ENCODE results near the gene LPP.

The LPP gene

DNA sequence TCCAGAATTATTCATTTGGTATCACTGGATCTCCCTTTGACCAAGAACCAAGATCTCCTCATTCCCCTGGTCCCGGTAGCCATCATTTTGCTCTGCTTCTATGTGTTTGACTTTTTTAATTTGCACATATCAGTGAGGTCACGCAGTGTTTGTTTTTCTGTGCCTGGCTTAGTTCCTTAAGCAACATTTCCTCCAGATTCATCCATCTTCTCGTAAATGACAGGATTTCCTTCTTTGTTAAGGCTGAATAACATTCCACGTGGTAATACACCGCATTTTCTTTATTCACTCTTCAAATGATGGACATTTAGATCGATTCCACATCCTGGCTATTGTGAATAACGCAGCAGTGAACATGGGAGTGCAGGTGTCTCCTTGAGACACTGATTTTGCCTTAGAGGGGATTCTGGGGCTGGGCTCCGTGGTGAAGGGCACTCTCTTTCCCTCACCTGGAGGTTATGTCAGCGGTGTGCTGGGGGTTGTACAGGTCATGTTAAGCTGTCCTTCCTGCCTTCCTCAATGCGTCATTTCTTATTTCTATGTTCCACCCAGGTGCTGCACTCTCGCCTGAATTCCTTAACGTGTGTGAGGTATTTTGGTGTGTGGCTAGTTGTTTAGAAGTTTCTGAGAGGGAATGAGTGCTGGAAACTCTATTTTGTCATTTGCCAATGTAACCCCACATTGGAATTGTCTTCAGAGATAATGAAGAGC, 212.2 kb downstream of the LPP start:
- Histone ChIP-seq H3K79me2 (ENCODE audit: insufficient read depth, low read length) (peaks cover 6% of the 10 kb centered on the region; the same call in 1 of the 2 replicates), H3K4me1 (ENCODE audit: insufficient read depth, low read length) (peaks cover 12% of the 10 kb centered on the region), H4K20me1 (ENCODE audit: insufficient read depth, low read length) (no peaks in the 10 kb centered on the region), H3K36me3 (ENCODE audit: insufficient read depth, low read length) (no peaks in the 10 kb centered on the region), H3K27me3 (ENCODE audit: insufficient read depth, low read length, poor library complexity) (no peaks in the 10 kb centered on the region), H3K27ac (ENCODE audit: low read length) (no peak overlapping the region), H2AFZ (ENCODE audit: low read depth, low read length) (no peak overlapping the region), H3K9ac (ENCODE audit: low read depth, low read length) (no peak overlapping the region), H3K4me3 (ENCODE audit: low read depth in 1 of 2, low read length in 2 of 2) (no peak overlapping the region), H3K9me3 (ENCODE audit: insufficient read depth, low read length, severe bottlenecking) (no peaks in the 10 kb centered on the region), H3K4me2 (ENCODE audit: insufficient read depth, low read length) (no peak overlapping the region)
- no peak for ATAC-seq (ENCODE audit: insufficient read depth, low read depth)
- DNase-seq, result no peak
- TF ChIP-seq, protein P1, sequence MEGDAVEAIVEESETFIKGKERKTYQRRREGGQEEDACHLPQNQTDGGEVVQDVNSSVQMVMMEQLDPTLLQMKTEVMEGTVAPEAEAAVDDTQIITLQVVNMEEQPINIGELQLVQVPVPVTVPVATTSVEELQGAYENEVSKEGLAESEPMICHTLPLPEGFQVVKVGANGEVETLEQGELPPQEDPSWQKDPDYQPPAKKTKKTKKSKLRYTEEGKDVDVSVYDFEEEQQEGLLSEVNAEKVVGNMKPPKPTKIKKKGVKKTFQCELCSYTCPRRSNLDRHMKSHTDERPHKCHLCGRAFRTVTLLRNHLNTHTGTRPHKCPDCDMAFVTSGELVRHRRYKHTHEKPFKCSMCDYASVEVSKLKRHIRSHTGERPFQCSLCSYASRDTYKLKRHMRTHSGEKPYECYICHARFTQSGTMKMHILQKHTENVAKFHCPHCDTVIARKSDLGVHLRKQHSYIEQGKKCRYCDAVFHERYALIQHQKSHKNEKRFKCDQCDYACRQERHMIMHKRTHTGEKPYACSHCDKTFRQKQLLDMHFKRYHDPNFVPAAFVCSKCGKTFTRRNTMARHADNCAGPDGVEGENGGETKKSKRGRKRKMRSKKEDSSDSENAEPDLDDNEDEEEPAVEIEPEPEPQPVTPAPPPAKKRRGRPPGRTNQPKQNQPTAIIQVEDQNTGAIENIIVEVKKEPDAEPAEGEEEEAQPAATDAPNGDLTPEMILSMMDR (IDR thresholded peaks at IDR 0.05; ENCODE audit: borderline replicate concordance, extremely low read depth, low read length, poor library complexity, severe bottlenecking), result no peak
- TF ChIP-seq EZH2 (IDR thresholded peaks at IDR 0.05; ENCODE audit: borderline replicate concordance, low read depth, low read length, severe bottlenecking), result no peak

DNA sequence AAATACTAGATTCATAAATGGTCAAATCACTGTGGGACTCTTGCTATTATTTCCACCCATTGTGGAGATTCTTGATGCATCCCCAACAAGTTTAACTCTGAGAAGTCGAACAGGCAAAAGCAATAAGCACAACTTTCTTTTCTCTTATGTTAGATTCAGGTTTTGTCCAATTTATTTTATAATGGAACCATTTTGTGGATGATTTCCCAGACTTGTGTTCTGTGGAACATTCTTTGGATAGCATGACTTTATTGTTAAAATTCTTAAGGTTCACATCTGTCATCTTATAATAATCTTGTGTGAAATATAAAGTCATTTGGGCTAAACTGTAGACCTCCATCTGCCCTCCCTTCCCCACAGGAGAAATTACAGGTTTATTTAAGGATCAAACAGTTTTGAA, 213.7 kb downstream of the LPP start:
- no peak for DNase-seq
- no peaks in the 10 kb centered on the region for H3K36me3 ChIP-seq (ENCODE audit: insufficient read depth, low read length)
- H3K79me2 ChIP-seq (ENCODE audit: insufficient read depth, low read length), result peaks cover 6% of the 10 kb centered on the region; the same call in 1 of the 2 replicates
- no peak for ATAC-seq (ENCODE audit: insufficient read depth, low read depth)
- no peak overlapping the region for H2AFZ ChIP-seq (ENCODE audit: low read depth, low read length)
- no peaks in the 10 kb centered on the region for H4K20me1 ChIP-seq (ENCODE audit: insufficient read depth, low read length)
- no peak overlapping the region for H3K27ac ChIP-seq (ENCODE audit: low read length)
- no peaks in the 10 kb centered on the region for H3K4me1 ChIP-seq (ENCODE audit: insufficient read depth, low read length)
- no peak overlapping the region for H3K9ac ChIP-seq (ENCODE audit: low read depth, low read length)
- H3K4me3 ChIP-seq (ENCODE audit: low read depth in 1 of 2, low read length in 2 of 2), result no peak overlapping the region
- no peak overlapping the region for H3K4me2 ChIP-seq (ENCODE audit: insufficient read depth, low read length)
- TF ChIP-seq EZH2 (IDR thresholded peaks at IDR 0.05; ENCODE audit: borderline replicate concordance, low read depth, low read length, severe bottlenecking), result no peak
- TF ChIP-seq, protein P1 (IDR thresholded peaks at IDR 0.05; ENCODE audit: borderline replicate concordance, extremely low read depth, low read length, poor library complexity, severe bottlenecking), result no peak
- H3K9me3 ChIP-seq (ENCODE audit: insufficient read depth, low read length, severe bottlenecking), result no peaks in the 10 kb centered on the region
- no peaks in the 10 kb centered on the region for H3K27me3 ChIP-seq (ENCODE audit: insufficient read depth, low read length, poor library complexity)

DNA sequence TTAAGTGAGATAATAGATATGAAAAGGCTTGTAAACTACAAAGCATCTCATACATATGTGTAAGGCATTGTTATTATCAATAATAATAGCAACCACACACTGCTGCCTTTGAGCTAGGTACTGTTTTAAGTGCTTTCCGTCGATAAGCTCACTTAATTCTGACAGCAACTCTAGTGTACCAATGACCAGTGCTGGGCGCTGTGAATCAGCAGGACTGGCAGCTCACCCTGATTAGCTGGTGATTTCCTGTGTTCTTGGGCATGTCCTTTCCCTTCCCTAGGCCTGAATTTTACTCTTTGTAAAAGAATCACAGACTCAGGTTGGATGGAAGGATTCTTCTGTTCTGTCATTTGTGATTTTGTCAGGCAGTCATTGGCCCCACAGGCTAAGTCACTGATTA, 215.6 kb downstream of the LPP start:
- Histone ChIP-seq H3K9me3 (ENCODE audit: insufficient read depth, low read length, severe bottlenecking) (no peaks in the 10 kb centered on the region), H3K9ac (ENCODE audit: low read depth, low read length) (no peak overlapping the region), H3K4me2 (ENCODE audit: insufficient read depth, low read length) (no peak overlapping the region), H3K36me3 (ENCODE audit: insufficient read depth, low read length) (no peaks in the 10 kb centered on the region), H2AFZ (ENCODE audit: low read depth, low read length) (no peak overlapping the region), H3K27me3 (ENCODE audit: insufficient read depth, low read length, poor library complexity) (no peaks in the 10 kb centered on the region), H3K4me1 (ENCODE audit: insufficient read depth, low read length) (no peaks in the 10 kb centered on the region), H4K20me1 (ENCODE audit: insufficient read depth, low read length) (no peaks in the 10 kb centered on the region), H3K27ac (ENCODE audit: low read length) (no peak overlapping the region), H3K4me3 (ENCODE audit: low read depth in 1 of 2, low read length in 2 of 2) (no peak overlapping the region), H3K79me2 (ENCODE audit: insufficient read depth, low read length) (peaks cover 6% of the 10 kb centered on the region; the same call in 1 of the 2 replicates)
- DNase-seq (no peak), ATAC-seq (ENCODE audit: insufficient read depth, low read depth) (no peak)
- TF ChIP-seq EZH2 (IDR thresholded peaks at IDR 0.05; ENCODE audit: borderline replicate concordance, low read depth, low read length, severe bottlenecking), result no peak

DNA sequence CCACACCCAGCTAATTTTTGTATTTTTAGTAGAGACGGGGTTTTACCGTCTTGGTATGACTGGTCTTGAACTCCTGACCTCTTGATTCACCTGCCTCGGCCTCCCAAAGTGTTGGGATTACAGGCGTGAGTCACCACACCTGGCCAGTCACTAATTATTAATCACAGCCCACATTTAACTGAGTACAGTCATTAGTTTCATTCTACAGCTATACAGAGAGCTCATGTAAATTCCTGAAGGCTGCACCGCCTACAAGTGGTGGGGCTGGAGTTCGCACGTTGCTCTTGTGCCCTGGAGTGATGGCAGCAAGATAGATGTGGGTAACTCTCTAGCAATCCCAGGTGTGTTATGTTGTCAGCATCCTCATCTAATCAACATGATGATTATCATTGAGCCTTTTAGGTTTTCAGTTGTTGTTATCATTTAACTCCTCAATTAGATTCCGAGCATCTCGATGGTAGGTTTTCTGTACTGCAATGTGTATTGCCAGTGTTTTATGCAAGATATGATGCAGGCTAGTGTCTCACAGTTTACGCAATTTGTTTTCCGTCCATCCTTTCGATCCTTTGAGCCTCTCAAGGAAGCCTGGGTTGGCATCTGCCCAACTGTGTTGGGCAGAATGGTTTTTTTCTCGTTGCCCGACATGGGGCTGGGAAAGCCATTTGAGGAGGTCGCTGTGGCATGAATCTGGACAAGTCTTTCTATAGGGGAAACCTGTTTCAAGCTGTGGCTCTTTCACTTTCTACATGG, 216.3 kb downstream of the LPP start:
- H3K4me1 ChIP-seq (ENCODE audit: insufficient read depth, low read length), result no peaks in the 10 kb centered on the region
- no peak overlapping the region for H3K27ac ChIP-seq (ENCODE audit: low read length)
- H3K27me3 ChIP-seq (ENCODE audit: insufficient read depth, low read length, poor library complexity), result no peaks in the 10 kb centered on the region
- no peak for ATAC-seq (ENCODE audit: insufficient read depth, low read depth)
- no peak overlapping the region for H2AFZ ChIP-seq (ENCODE audit: low read depth, low read length)
- no peaks in the 10 kb centered on the region for H3K9me3 ChIP-seq (ENCODE audit: insufficient read depth, low read length, severe bottlenecking)
- H4K20me1 ChIP-seq (ENCODE audit: insufficient read depth, low read length), result no peaks in the 10 kb centered on the region
- no peaks in the 10 kb centered on the region for H3K36me3 ChIP-seq (ENCODE audit: insufficient read depth, low read length)
- no peak for DNase-seq
- H3K9ac ChIP-seq (ENCODE audit: low read depth, low read length), result no peak overlapping the region
- H3K4me3 ChIP-seq (ENCODE audit: low read depth in 1 of 2, low read length in 2 of 2), result no peak overlapping the region
- H3K4me2 ChIP-seq (ENCODE audit: insufficient read depth, low read length), result no peak overlapping the region
- TF ChIP-seq EZH2 (IDR thresholded peaks at IDR 0.05; ENCODE audit: borderline replicate concordance, low read depth, low read length, severe bottlenecking), result no peak
- TF ChIP-seq, protein P1 (IDR thresholded peaks at IDR 0.05; ENCODE audit: borderline replicate concordance, extremely low read depth, low read length, poor library complexity, severe bottlenecking), result peak; percentile 23
- H3K79me2 ChIP-seq (ENCODE audit: insufficient read depth, low read length), result peaks cover 6% of the 10 kb centered on the region; the same call in 1 of the 2 replicates

Data from DND-41 (cell line).